ENCODE measurements around the gene KIF19.
"Not testable (repeated sequence)": the region's sequence is repeated elsewhere in the genome, so short reads cannot be mapped to it uniquely, and the experiment has no call there.

The KIF19 gene

GRCh38 chr17:74403512-74404137, 77.6 kb downstream of the KIF19 start:
- Histone ChIP-seq H3K27ac (no peak overlapping the region), H3K36me3 (no peaks in the 10 kb centered on the region), H3K4me1 (ENCODE audit: control insufficient read depth in 1 of 2, insufficient read depth in 1 of 2, low read depth in 1 of 2, low read length in 1 of 2) (no peaks in the 10 kb centered on the region), H3K9me3 (no peaks in the 10 kb centered on the region), H3K27me3 (peaks cover 12% of the 10 kb centered on the region), H3K4me3 (ENCODE audit: low read depth in 1 of 2, low read length in 1 of 2) (no peak overlapping the region)
- TF ChIP-seq CTCF (IDR thresholded peaks at IDR 0.05): no peak

- H3K27ac ChIP-seq: no peak overlapping the region
Measured at GRCh38 chr17:74404218-74404617, 78.2 kb downstream of the KIF19 start.

GRCh38 chr17:74404789-74405188, 78.8 kb downstream of the KIF19 start:
- Histone ChIP-seq H3K36me3 (no peaks in the 10 kb centered on the region), H3K27me3 (peaks cover 12% of the 10 kb centered on the region), H3K4me3 (ENCODE audit: low read depth in 1 of 2, low read length in 1 of 2) (no peak overlapping the region), H3K9me3 (no peaks in the 10 kb centered on the region), H3K4me1 (ENCODE audit: control insufficient read depth in 1 of 2, insufficient read depth in 1 of 2, low read depth in 1 of 2, low read length in 1 of 2) (no peaks in the 10 kb centered on the region), H3K27ac (no peak overlapping the region)
- no peak for TF ChIP-seq CTCF (IDR thresholded peaks at IDR 0.05)

More at GRCh38 chr17:74404218-74404617, 78.2 kb downstream of the KIF19 start:
- Histone ChIP-seq H3K4me3 (ENCODE audit: low read depth in 1 of 2, low read length in 1 of 2) (no peak overlapping the region), H3K9me3 (no peaks in the 10 kb centered on the region), H3K27me3 (peaks cover 12% of the 10 kb centered on the region), H3K4me1 (ENCODE audit: control insufficient read depth in 1 of 2, insufficient read depth in 1 of 2, low read depth in 1 of 2, low read length in 1 of 2) (no peaks in the 10 kb centered on the region), H3K36me3 (no peaks in the 10 kb centered on the region)
- TF ChIP-seq CTCF (IDR thresholded peaks at IDR 0.05): no peak

- not testable (repeated sequence) for H3K4me1 ChIP-seq (ENCODE audit: control insufficient read depth in 1 of 2, insufficient read depth in 1 of 2, low read depth in 1 of 2, low read length in 1 of 2); H3K36me3 ChIP-seq; H3K9me3 ChIP-seq; H3K4me3 ChIP-seq (ENCODE audit: low read depth in 1 of 2, low read length in 1 of 2); H3K27ac ChIP-seq
- H3K27me3 ChIP-seq: peaks cover 12% of the 10 kb centered on the region
Measured at GRCh38 chr17:74405311-74405710, 79.3 kb downstream of the KIF19 start.

All from neutrophil (primary cell).